ENCODE results near the gene APOBEC3G.

Gene APOBEC3G

DNA sequence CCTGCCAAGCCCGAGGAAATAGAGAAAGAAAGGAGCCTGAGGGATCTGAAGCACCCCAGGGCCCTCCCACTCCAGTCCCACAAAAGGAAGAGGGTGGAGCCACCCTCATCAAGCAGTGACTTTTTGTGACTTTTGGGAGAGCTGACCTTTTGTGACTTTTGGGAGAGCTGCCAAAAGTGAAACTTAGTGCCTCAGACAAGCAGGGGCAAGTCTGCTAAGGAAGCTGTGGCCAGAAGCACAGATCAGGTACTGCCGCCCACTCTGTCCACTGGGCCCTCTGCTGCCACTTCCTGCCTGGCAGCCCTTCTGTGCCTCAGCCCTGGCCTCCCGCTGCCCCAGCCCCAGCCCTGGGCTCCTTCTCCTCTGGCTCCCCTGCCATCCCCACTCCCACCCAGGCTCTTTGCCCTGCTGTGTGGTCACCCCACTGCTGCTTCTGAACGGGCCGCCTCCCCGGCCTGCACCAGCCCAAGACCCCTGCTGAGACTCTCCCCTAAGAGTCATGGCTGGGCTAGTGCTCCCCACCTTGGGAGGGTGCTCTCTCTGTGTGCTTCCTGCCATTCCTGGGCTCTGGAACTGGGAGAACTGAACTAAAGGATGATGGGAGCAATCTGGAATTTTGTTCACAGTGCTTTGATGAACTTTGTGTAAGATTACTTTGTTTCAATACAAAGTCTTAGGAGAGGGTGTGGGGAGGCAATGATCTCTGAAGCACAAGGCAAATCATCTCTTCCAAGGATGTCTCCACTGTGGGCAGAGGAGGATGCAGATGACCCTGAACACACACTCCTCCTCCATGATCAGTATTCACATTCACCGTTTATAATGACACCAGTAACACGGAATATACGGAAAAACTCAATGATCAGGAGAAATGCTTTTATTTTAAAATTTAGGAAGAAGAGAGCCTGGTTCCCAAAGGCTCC is 20.3 kb downstream of the APOBEC3G start, which contains the start of gene APOBEC3H:
Gene APOBEC3H (plus strand): TSS at position 147 of the 923 bp plus-strand sequence. CDS start 3,035 bp downstream, outside the sequence.
- DNase-seq (ENCODE audit: low read depth): peak; percentile 43
- H3K4me3 ChIP-seq (ENCODE audit: low read depth, low read length): no peak within 1 kb of the TSS
- TF ChIP-seq MYC (IDR thresholded peaks at IDR 0.05; ENCODE audit: low read depth, low read length): no peak

DNA sequence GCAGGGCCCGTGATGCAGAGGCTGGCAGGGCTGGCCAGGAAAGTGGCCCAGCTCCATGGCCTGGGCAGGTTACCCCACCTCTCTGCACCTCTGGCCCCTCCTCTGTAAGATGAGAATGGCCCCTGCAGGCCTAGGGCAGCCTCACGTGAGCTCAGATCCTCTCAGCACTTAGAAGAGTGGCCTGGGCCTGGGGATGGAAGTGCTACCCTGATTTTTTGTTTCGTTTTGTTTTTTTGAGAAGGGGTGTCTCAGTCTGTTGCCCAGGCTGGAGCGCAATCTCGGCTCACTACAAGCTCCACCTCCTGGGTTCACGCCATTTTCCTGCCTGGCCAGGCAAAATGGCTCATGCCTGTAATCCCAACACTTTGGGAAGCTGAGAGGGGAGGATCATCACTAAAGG is 21.0 kb downstream of the APOBEC3G start:
- no peak overlapping the region for H3K4me3 ChIP-seq (ENCODE audit: low read depth, low read length)
- TF ChIP-seq MYC (IDR thresholded peaks at IDR 0.05; ENCODE audit: low read depth, low read length) (no peak), POLR2A (IDR thresholded peaks at IDR 0.05; ENCODE audit: extremely low read depth, insufficient read length) (no peak), MAX (IDR thresholded peaks at IDR 0.05; ENCODE audit: low read depth, low read length) (no peak)
- TF ChIP-seq, protein P1, sequence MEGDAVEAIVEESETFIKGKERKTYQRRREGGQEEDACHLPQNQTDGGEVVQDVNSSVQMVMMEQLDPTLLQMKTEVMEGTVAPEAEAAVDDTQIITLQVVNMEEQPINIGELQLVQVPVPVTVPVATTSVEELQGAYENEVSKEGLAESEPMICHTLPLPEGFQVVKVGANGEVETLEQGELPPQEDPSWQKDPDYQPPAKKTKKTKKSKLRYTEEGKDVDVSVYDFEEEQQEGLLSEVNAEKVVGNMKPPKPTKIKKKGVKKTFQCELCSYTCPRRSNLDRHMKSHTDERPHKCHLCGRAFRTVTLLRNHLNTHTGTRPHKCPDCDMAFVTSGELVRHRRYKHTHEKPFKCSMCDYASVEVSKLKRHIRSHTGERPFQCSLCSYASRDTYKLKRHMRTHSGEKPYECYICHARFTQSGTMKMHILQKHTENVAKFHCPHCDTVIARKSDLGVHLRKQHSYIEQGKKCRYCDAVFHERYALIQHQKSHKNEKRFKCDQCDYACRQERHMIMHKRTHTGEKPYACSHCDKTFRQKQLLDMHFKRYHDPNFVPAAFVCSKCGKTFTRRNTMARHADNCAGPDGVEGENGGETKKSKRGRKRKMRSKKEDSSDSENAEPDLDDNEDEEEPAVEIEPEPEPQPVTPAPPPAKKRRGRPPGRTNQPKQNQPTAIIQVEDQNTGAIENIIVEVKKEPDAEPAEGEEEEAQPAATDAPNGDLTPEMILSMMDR (IDR thresholded peaks at IDR 0.05; ENCODE audit: low read depth, low read length): no peak
- DNase-seq (ENCODE audit: low read depth): no peak

- no peak for DNase-seq (ENCODE audit: low read depth)
- TF ChIP-seq POLR2A (IDR thresholded peaks at IDR 0.05; ENCODE audit: extremely low read depth, insufficient read length) (no peak), MYC (IDR thresholded peaks at IDR 0.05; ENCODE audit: low read depth, low read length) (no peak), MAX (IDR thresholded peaks at IDR 0.05; ENCODE audit: low read depth, low read length) (no peak)
- TF ChIP-seq, protein P1 (IDR thresholded peaks at IDR 0.05; ENCODE audit: low read depth, low read length): no peak
- no peak overlapping the region for H3K4me3 ChIP-seq (ENCODE audit: low read depth, low read length)
These were observed 21.5 kb downstream of the APOBEC3G start for GRCh38 chr22:39098576-39098975.

- no peak for DNase-seq (ENCODE audit: low read depth)
- TF ChIP-seq, protein P1 (IDR thresholded peaks at IDR 0.05; ENCODE audit: low read depth, low read length): no peak
- TF ChIP-seq MAX (IDR thresholded peaks at IDR 0.05; ENCODE audit: low read depth, low read length) (no peak), MYC (IDR thresholded peaks at IDR 0.05; ENCODE audit: low read depth, low read length) (no peak), POLR2A (IDR thresholded peaks at IDR 0.05; ENCODE audit: extremely low read depth, insufficient read length) (no peak)
- H3K4me3 ChIP-seq (ENCODE audit: low read depth, low read length): no peak overlapping the region
These were observed 24.2 kb downstream of the APOBEC3G start for GRCh38 chr22:39101226-39101625.

- H3K4me3 ChIP-seq (ENCODE audit: low read depth, low read length): no peak overlapping the region
These were observed 26.4 kb downstream of the APOBEC3G start for GRCh38 chr22:39103431-39103830.

More at GRCh38 chr22:39103431-39103830, 26.4 kb downstream of the APOBEC3G start:
- DNase-seq (ENCODE audit: low read depth): no peak
- TF ChIP-seq POLR2A (IDR thresholded peaks at IDR 0.05; ENCODE audit: extremely low read depth, insufficient read length) (no peak), MAX (IDR thresholded peaks at IDR 0.05; ENCODE audit: low read depth, low read length) (no peak), MYC (IDR thresholded peaks at IDR 0.05; ENCODE audit: low read depth, low read length) (no peak)
- TF ChIP-seq, protein P1 (IDR thresholded peaks at IDR 0.05; ENCODE audit: low read depth, low read length): no peak

Measured in NB4 (cell line).